Renal cortical epithelial cell (primary cell): ENCODE measurements around the gene GRIK4. TPM values are rescaled to one million over a fixed set of nuclear protein-coding genes. Genes with fewer than 3 reads are reported as not detected.

Experiments used
- DNase-seq: peaks from one replicate; pipeline ENCODE4 v3.0.0-alpha.2; 2011; ENCODE audit warnings: low read depth
- total RNA-seq: library from RNA; depleted of rRNA; stranded (reverse); fragments of >200 nt; gene quantifications from 2 replicates; pipeline ENCODE4 v1.2.3, GENCODE V29; 2014

GRIK4 gene
- total RNA-seq, 1 donor from 2014 or later = under 0.01 TPM

- peak; percentile 57 for DNase-seq
Measured at GRCh38 chr11:120952461-120953434, 441.2 kb downstream of the GRIK4 start.

GRCh38 chr11:120954381-120954780 is 442.8 kb downstream of the GRIK4 start:
- no peak for DNase-seq

- DNase-seq = no peak
Measured at GRCh38 chr11:120956710-120957495, 445.4 kb downstream of the GRIK4 start.

GRCh38 chr11:120958185-120958584 is 446.6 kb downstream of the GRIK4 start:
- DNase-seq = no peak

GRCh38 chr11:120959189-120959588 is 447.6 kb downstream of the GRIK4 start:
- DNase-seq = no peak

- DNase-seq = no peak
Measured at GRCh38 chr11:120964857-120965256, 453.3 kb downstream of the GRIK4 start.

GRCh38 chr11:120966840-120967239 is 455.3 kb downstream of the GRIK4 start:
- DNase-seq = no peak

GRCh38 chr11:120969993-120970392 is 458.4 kb downstream of the GRIK4 start:
- DNase-seq = no peak

GRCh38 chr11:120971825-120972224 is 460.3 kb downstream of the GRIK4 start:
- DNase-seq = no peak

GRCh38 chr11:120972621-120973020 is 461.1 kb downstream of the GRIK4 start:
- no peak for DNase-seq

GRCh38 chr11:120973501-120973900 is 462.0 kb downstream of the GRIK4 start:
- no peak for DNase-seq

- DNase-seq = no peak
Measured at GRCh38 chr11:120974466-120974865, 462.9 kb downstream of the GRIK4 start.

GRCh38 chr11:120974965-120975364 is 463.4 kb downstream of the GRIK4 start:
- no peak for DNase-seq

GRCh38 chr11:120977266-120978137 is 466.0 kb downstream of the GRIK4 start:
- no peak for DNase-seq

- no peak for DNase-seq
Measured at GRCh38 chr11:120978701-120979100, 467.2 kb downstream of the GRIK4 start.

GRCh38 chr11:120985718-120986569 is 474.4 kb downstream of the GRIK4 start:
- DNase-seq = peak; percentile 3

GRCh38 chr11:120988603-120989002 is 477.1 kb downstream of the GRIK4 start:
- DNase-seq = no peak

GRCh38 chr11:120991830-120992686 is 480.5 kb downstream of the GRIK4 start:
- no peak for DNase-seq

- DNase-seq = no peak
Measured at GRCh38 chr11:120994091-120994859, 482.7 kb downstream of the GRIK4 start.
